ENCODE measurements around the gene BAIAP3. TPM values are rescaled to one million over a fixed set of nuclear protein-coding genes. Genes with fewer than 3 reads are reported as not detected.

BAIAP3 gene
- polyA plus RNA-seq, 1 donor from 2014 or later, result 65.2 TPM

GRCh38 chr16:1305823-1306222, 27.6 kb upstream of the BAIAP3 start:
- H3F3A ChIP-seq (ENCODE audit: insufficient read depth, low read length, poor library complexity, severe bottlenecking), result no peaks in the 10 kb centered on the region
- no peak overlapping the region for H3K9ac ChIP-seq (ENCODE audit: low read length)
- no peak overlapping the region for H3K27ac ChIP-seq (ENCODE audit: low read length)
- no peaks in the 10 kb centered on the region for H3K9me3 ChIP-seq (ENCODE audit: low read length)
- TF ChIP-seq, protein P1, sequence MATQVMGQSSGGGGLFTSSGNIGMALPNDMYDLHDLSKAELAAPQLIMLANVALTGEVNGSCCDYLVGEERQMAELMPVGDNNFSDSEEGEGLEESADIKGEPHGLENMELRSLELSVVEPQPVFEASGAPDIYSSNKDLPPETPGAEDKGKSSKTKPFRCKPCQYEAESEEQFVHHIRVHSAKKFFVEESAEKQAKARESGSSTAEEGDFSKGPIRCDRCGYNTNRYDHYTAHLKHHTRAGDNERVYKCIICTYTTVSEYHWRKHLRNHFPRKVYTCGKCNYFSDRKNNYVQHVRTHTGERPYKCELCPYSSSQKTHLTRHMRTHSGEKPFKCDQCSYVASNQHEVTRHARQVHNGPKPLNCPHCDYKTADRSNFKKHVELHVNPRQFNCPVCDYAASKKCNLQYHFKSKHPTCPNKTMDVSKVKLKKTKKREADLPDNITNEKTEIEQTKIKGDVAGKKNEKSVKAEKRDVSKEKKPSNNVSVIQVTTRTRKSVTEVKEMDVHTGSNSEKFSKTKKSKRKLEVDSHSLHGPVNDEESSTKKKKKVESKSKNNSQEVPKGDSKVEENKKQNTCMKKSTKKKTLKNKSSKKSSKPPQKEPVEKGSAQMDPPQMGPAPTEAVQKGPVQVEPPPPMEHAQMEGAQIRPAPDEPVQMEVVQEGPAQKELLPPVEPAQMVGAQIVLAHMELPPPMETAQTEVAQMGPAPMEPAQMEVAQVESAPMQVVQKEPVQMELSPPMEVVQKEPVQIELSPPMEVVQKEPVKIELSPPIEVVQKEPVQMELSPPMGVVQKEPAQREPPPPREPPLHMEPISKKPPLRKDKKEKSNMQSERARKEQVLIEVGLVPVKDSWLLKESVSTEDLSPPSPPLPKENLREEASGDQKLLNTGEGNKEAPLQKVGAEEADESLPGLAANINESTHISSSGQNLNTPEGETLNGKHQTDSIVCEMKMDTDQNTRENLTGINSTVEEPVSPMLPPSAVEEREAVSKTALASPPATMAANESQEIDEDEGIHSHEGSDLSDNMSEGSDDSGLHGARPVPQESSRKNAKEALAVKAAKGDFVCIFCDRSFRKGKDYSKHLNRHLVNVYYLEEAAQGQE (IDR thresholded peaks at IDR 0.05; ENCODE audit: borderline replicate concordance), result no peak
- TF ChIP-seq SMC3 (conservative IDR thresholded peaks at IDR 0.05; ENCODE audit: poor library complexity) (no peak), CTCF (IDR thresholded peaks at IDR 0.05; ENCODE audit: poor library complexity, severe bottlenecking) (no peak), EP300 (conservative IDR thresholded peaks at IDR 0.05; ENCODE audit: poor library complexity, severe bottlenecking) (no peak), MXI1 (conservative IDR thresholded peaks at IDR 0.05; ENCODE audit: poor library complexity, severe bottlenecking) (no peak), EZH2 (IDR thresholded peaks at IDR 0.05; ENCODE audit: borderline replicate concordance, insufficient read depth, low read length, poor library complexity, severe bottlenecking) (no peak), POLR2AphosphoS5 (IDR thresholded peaks at IDR 0.05) (no peak), RAD21 (conservative IDR thresholded peaks at IDR 0.05) (no peak)
- H3K36me3 ChIP-seq (ENCODE audit: insufficient read depth, low read length), result no peaks in the 10 kb centered on the region
- no peak overlapping the region for H3K4me3 ChIP-seq (ENCODE audit: low read length)
- H3K9me2 ChIP-seq (ENCODE audit: insufficient read depth, low read length), result no peaks in the 10 kb centered on the region
- H3K4me2 ChIP-seq (ENCODE audit: low read length), result no peak overlapping the region
- peaks cover 8% of the 10 kb centered on the region for H4K20me1 ChIP-seq (ENCODE audit: insufficient read depth)
- no peak overlapping the region for H2AFZ ChIP-seq (ENCODE audit: low read depth, low read length)
- peaks cover 10% of the 10 kb centered on the region for H3K79me2 ChIP-seq (replicated peaks; ENCODE audit: insufficient read depth, low read length)
- H3K27me3 ChIP-seq (ENCODE audit: insufficient read depth, low read depth, low read length), result no peaks in the 10 kb centered on the region

DNA sequence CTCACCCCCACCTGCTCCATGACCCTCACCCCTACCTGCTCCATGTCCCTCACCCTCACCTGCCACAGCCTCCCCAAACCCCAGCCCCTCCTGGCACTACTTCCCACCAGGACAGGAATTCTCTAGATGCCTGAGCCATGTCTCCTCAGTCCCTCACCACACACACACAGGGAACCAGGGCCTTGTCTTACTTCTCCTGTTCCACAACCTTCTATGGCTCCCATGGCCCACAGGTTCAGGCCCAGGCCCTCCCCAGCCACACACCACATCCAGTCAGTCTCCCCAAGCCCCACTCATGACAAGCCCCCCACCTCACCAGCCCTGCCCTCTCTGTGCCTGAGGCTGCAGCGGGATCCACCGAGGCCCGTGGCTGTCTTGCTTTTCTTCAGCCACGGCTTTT, 27.1 kb upstream of the BAIAP3 start:
- no peaks in the 10 kb centered on the region for H3K9me3 ChIP-seq (ENCODE audit: low read length)
- no peaks in the 10 kb centered on the region for H3K9me2 ChIP-seq (ENCODE audit: insufficient read depth, low read length)
- no peak overlapping the region for H2AFZ ChIP-seq (ENCODE audit: low read depth, low read length)
- peaks cover 13% of the 10 kb centered on the region for H4K20me1 ChIP-seq (ENCODE audit: insufficient read depth)
- no peak overlapping the region for H3K27ac ChIP-seq (ENCODE audit: low read length)
- H3K9ac ChIP-seq (ENCODE audit: low read length), result no peak overlapping the region
- no peaks in the 10 kb centered on the region for H3K36me3 ChIP-seq (ENCODE audit: insufficient read depth, low read length)
- TF ChIP-seq RAD21 (conservative IDR thresholded peaks at IDR 0.05) (no peak), EZH2 (IDR thresholded peaks at IDR 0.05; ENCODE audit: borderline replicate concordance, insufficient read depth, low read length, poor library complexity, severe bottlenecking) (no peak), SMC3 (conservative IDR thresholded peaks at IDR 0.05; ENCODE audit: poor library complexity) (no peak), POLR2AphosphoS5 (IDR thresholded peaks at IDR 0.05) (no peak), TAF1 (IDR thresholded peaks at IDR 0.05; ENCODE audit: low read depth) (no peak), MXI1 (conservative IDR thresholded peaks at IDR 0.05; ENCODE audit: poor library complexity, severe bottlenecking) (no peak), CTCF (IDR thresholded peaks at IDR 0.05; ENCODE audit: poor library complexity, severe bottlenecking) (no peak), EP300 (conservative IDR thresholded peaks at IDR 0.05; ENCODE audit: poor library complexity, severe bottlenecking) (no peak)
- TF ChIP-seq, protein P1 (IDR thresholded peaks at IDR 0.05; ENCODE audit: borderline replicate concordance), result no peak
- no peaks in the 10 kb centered on the region for H3F3A ChIP-seq (ENCODE audit: insufficient read depth, low read length, poor library complexity, severe bottlenecking)
- H3K79me2 ChIP-seq (replicated peaks; ENCODE audit: insufficient read depth, low read length), result peaks cover 15% of the 10 kb centered on the region
- H3K4me3 ChIP-seq (ENCODE audit: low read length), result no peak overlapping the region
- no peak overlapping the region for H3K4me2 ChIP-seq (ENCODE audit: low read length)
- H3K27me3 ChIP-seq (ENCODE audit: insufficient read depth, low read depth, low read length), result no peaks in the 10 kb centered on the region

Measured in neural cell (in vitro differentiated cells).